Epidermal melanocyte (primary cell): ENCODE results near the gene FBF1.
"Not testable (repeated sequence)": the region's sequence is repeated elsewhere in the genome, so short reads cannot be mapped to it uniquely, and the experiment has no call there.

Experiments used
- DNase-seq: peaks from one replicate; pipeline ENCODE4 v3.0.0; 2011; ENCODE audit warnings: low spot score; ENCODE audit not compliant: insufficient read length

The FBF1 gene

DNA sequence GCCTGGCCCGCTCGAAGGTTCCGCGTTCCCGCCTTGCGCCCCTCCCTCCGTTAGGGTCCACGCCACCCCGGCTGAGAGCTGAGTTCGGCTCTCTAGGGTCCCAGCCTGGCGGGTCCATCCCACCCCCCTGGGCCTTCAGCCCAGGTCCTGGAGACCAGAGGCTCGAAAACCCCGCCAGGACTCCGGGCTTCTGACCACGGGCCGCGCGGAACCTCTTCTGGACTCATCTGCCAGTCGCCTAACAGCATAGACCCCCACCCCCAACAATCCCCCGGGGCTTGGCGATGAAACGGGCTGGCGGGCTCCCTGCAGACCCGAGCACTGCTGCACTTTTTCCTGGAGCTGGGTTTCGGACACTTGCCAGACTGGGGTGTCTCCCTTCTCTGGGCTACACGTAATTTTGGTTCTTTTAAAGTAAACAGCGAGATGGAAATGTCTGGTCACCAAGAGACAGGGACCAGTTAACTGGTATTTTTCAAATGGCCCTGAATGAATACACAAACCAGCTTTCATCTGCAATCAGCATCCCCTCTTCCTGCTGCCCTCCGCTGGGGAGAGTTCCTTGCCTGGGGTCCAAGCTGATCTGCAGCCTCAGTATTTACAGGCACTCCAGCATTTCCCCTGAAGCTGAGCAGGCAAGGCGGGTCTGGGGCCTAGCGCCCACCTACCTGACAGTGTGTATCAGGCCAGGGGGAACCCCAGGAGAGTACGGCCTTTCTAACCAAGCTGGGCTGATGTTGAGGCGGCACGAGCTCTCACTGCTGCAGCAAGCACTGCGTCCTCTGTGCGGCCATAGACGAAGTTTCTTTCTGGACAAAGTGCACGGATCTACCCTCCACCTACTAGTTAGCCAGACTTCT is 43.5 kb downstream of the FBF1 start:
- no peak for DNase-seq

DNA sequence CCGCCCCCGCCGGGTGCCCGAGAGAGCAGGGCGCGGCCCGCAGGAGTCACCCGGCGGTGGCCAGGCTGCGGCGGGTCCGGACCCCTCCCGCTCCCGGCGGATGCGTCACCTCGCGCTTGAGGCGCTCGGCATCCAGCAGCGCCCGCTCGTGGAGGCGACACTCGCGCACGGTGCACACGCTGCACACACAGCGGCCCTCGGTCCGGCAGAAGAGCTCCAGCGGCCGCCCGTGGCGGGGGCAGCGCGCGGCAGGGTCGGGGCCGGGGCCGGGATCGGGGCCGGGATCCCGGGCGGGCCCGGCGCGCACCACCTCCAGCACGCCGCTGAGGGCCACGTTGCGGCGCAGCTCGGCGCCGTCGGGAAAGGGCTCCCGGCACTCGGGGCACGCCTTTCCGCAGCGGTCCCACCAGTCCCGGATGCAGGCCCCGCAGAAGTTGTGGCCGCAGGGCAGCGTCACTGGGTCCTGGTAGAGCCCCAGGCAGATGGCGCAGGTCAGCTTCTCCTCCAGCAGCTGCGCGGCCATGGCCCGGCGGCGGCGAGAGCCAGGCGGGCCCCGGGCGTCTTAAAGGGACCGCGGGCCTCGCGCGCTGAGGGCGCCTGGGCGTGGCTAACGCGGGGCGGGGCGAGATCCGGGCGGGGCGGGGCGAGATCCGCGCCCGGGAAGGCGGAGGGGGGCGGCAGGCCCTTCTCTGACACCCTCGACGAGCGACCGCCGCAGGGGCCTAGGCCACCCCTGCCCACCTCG is 44.3 kb downstream of the FBF1 start, which contains the start of gene TRIM65:
Gene TRIM65 (minus strand): TSS at position 537 of the 745 bp plus-strand sequence. CDS start 14 bp downstream, at position 523.
- DNase-seq: peak; percentile 64

DNA sequence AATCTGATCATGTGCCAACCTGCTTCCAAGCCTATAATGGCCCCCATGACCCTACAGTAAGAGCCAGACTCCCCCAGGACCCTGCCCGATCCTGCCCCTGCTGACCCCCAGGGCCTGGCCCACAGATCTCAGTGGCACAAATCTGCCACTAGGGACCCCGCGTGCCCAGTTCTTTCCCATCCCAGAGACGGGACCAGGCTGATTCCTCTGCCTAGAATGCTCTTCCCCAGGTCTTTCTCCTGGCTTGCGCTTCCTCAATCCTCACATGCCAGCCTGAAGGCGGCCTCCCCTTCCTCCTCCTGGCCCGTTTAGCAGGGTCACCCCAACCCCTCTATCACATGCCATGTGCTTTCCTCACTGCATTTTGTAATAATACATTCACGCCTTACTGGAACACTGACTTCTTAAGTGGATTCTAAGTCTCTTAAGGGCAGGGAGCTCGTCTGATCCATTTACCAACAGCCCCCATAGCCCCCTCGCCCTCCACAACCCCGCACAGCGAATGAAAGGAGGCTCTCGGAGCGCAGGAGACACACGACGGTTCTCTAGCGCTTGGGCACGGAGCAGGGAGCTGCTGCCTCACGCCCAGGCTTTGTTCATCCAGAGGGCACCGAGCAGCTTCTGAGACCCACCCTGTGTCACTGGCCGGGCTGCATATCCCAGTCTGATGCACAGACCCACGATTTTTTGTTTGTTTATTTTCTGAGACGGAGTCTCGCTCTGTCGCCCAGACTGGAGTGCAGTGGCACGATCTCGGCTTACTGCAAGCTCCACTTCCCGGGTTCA is 45.3 kb downstream of the FBF1 start:
- no peak for DNase-seq

DNA sequence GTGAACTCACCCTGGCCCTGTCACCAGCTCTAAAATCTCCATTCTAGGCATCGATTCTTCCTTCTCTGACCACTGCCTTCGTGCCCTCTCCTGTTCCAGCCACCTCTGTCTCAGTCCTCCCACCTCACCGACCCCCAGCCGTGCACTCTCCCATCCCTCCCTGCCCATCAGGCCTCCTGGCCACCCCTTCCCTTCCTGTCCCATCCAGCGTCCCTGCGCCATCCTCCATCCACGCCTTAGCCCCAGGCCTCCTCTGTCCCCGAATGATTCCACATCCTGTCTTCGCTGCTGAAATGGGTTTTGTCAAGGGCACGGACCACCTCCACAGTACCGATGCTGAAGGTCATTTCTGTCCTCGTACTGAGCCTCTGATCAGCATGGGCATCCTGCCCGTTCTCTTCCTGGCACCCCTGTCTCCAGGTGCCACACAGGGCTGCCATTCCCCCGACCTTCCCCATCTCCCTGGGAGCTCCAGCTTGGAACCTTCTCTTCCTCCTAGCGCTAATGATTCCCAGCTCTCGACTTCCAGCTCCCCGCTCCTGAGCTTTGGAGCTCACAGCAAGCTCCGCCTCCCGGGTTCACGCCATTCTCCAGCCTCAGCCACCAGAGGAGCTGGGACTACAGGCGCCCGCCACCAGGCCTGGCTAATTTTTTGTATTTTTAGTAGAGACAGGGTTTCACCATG is 46.7 kb downstream of the FBF1 start:
- DNase-seq: no peak

DNA sequence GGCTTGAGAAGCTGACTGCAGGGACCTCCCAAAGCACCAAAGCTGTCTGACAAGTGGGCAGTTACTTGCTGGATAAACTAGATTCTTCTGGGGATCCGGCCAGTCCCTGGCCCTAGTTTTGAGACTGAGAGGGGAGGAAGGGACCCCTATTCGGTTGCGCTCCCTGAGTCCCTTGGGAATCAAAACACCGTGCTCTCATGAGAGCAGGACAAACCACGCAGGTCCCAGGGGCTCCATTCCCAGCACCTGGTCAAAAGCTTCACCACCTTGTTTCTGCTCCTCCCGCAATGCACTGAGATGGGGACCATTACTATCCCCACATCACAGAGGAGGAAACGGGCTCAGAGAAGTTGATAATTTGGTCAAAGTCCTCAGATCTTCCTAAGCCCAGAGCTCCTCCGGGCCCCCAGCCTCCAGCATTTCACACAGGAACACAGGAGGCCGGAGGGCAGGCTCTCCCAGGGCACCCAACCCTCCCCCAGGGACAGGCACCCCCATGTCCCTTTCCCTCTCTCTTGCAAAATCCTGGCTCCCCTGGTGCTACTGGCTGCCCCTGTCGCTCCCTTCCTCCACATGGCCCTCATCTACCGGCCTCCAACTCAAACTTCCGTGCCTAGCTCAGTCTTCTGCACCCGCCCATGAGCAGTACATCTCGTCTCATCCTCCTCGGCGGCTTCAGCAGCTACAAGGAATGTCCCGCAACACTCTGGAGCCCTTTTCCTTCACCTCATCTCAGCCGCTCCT is 47.4 kb downstream of the FBF1 start:
- DNase-seq: no peak

DNA sequence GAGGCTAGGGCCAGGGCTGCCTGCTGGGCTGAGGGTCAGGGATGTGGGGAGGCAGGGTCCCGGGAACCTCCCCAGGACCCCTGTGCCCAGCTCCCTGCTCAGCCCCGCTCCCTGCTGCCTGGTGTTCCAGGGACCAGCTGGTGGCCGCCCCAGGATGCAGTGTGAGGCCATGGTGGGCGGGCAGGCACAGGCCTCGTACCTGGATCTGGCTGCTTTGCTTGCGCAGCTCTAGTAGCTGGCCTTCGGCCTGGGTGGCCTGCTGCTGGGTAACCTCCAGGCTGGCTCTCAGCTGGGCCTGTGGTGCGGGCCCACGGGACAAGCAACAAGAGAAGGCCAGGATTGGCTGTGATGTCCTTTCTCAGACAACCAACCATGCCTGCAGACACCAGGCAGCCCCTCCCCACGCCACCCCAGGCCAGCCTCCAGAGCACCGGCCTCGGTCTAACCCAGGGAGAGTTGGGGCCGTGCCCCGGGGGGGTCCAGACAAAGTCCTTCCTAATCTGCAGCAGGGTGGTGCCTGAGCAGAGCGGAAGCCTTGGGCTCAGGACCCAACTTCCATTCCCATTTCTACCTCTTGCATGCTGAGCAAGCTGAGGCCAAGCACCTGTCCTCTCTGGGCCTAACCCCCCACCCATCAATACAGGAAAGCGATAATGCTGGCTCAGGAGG is 48.2 kb downstream of the FBF1 start:
- DNase-seq: no peak

DNA sequence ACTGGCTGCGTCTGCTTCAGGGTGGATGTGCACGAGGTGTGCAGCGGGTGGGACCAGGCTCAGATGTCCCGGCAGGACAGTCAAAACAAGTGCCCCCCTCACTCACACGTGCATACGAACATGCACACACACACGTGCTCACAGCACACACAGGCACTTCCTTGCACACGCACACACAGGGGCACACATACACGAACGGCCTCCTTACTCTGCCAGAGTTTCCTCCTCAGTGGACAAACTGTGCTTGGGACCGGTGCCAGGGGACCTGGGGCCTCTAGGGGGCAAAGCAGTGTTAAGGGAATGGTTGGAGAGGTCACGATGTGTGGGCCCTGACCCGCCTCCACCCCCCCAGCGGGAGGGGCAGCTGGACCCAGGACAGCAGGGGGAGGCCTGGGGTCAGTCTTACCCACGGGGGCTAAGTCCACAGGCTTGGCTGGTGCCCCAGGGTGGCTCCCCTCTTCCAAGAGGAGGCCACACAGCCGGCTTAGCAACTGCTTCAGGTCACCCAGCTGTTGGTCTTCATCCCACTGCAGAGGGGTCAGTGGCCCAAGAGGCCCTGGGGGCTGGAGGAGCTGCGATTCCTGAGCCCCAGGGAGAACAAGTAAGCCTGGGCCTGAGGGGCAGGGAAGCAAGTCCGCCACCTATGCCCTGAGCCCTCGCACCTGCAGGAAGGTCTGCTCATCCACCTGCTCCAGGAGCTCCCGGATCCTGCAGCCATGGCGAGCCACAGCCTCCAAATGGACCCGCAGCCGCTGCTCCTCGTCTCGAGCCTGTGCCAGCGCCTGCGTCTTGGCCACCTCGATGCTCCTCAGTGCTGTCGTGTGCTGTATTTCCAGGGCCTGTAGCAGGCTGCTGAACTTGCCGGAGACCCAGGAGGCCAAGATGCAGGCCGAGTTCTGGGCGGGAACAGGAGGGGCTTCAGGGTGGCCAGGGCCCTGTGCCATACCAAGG is 49.0 kb downstream of the FBF1 start:
- DNase-seq: no peak

DNA sequence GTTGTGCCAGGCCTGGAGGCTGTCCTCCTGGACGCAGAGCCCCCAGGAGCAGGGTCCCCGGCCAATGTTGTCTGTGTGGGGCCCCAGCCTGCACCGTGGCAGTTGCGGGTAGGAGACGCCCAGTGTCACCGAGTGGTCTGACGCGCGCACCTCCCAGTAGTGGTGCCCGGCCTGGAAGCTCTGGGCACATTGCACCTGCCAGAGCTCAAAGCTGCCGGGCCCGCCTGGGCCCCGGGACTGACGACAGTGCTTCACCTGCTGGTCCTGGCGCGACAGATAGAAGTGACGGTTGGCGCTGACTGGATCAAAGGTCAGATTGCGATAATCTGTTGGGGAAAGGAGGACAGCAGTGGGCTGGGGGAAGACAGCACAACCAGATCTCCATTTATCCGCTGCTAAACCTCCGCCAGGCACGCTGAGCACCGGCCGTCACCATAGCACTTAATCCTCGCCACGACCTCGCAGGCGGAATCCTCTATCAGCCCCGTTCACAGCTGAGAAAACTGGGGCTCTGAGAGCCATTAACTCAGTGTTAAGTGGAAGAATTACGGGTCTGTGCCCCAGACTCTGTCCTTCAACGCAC is 49.7 kb downstream of the FBF1 start:
- no peak for DNase-seq

DNA sequence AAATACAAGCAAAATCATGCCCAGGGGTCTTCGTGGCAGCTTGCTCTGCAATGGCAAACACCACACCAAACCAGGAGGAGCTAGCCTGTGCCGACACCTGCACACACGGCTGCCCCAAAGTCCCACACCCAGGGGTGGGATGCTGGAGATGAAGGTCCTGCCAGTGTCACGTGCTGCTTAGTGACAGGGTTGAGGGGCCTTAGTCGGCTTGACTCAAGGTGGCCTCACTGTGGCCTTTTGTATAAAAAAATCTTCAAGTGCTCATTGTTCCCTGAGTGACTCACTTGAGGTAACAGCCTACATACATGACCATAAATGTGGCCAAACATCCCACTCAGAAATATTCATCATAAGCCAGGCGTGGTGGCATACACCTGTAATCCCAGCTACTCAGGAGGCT is 51.4 kb downstream of the FBF1 start:
- no peak for DNase-seq

DNA sequence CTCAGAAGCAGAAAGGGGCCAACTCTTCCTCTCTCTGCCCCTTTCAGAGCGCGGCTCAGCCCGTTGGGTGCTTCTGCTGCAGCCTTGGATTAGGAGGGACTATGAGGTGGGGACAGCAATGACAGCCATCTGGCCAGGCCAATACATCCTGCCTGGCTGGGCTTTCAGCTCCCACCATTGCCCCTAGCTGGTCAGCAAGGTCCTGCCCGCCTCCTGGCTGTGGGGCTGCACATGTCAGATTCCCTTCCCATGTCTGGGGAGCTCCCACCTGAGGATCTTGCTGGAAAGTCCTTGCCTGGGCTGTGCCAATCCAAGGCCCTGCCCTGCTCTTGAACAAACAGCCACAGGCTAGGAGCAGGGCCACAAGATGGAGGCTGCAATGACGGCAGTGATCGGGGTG is 52.4 kb downstream of the FBF1 start:
- DNase-seq: no peak

DNA sequence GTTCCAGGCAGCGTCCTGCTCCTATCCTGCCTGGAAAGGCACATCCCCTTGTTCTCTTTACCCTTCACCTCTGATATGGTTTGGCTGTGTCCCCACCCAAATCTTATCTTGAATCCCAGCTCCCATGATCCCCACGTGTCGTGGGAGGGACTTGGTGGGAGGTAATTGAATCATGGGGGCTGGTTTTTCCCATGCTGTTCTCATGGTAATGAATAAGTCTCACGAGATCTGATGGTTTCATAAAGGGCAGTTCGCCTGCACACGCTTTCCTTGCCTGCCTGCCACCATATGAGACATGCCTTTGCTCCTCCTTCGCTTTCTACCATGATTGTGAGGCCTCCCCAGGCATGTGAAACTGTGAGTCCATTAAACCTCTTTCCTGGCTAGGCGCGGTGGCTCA is 55.0 kb downstream of the FBF1 start:
- not testable (repeated sequence) for DNase-seq

DNA sequence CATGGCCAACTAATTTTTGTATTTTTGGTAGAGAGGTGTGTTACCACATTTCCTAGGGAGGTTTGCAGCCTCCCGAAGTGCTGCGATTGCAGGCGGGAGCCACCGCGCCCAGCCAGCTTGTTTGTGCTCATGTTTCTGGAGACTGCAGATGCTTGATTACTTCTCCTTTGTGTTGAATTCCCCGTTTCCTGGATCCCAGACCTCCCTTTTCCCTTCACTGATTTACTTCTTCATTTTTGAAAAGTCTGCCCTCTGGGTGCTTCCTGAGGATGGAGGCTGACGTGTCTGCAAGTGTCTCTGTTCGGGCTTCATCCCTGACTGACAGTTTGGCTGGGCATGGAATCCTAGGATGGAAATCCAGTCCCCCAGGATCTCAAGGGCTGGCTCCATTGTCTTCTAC is 55.4 kb downstream of the FBF1 start:
- no peak for DNase-seq

DNA sequence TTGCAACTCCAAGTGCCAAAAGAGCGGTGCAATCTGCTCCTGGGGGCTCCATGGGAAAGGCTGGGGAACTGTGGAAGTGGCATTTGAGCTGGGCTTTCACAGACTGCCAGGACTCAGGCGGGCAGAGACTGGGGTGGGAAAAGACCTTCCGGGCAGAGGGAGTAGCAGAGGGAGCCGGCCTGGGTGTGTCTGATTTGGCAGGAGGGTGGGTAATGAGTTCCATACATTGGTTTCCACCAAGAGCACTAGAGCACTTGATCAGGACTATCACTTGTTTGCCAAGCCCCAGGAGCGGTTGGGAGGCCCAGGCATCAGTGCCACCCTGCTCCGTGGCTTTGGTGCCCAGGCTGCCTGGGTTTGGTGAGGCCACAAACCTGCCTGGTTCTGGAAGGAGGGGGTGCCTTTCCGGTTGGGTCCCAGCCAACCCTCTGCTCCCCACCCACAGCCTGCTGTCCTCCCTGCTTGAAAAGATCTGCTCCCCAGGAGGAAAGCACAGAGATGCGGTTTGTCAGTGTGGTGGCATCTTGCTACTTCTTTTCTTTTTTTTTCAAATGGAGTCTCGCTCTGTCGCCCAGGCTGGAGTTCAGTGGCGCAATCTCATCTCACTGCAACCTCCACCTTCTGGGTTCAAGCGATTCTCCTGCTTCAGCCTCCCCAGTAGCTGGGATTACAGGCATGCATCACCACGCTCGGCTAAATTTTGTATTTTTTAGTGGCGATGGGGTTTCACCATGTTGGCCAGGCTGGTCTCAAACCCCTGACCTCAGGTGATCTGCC is 59.0 kb downstream of the FBF1 start:
- no peak for DNase-seq

DNA sequence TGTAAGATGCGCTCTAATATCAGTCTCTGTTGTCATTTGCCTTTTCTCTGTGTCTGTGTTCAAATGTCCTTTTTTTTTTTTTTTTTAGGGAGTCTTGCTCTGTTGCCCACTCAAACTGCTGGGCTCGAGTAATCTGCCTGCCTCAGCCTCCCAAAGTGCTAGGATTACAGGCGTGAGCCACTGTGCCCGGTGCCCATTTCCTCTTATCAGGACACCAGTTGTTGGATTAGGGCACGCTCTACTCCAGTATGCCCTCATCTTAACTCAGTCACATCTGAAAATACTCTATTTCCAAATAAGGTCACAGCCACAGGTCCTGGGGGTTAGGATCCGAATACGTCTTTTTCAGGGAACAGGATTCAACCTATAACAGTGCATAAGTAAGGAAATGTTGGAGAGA is 60.6 kb downstream of the FBF1 start:
- no peak for DNase-seq

DNA sequence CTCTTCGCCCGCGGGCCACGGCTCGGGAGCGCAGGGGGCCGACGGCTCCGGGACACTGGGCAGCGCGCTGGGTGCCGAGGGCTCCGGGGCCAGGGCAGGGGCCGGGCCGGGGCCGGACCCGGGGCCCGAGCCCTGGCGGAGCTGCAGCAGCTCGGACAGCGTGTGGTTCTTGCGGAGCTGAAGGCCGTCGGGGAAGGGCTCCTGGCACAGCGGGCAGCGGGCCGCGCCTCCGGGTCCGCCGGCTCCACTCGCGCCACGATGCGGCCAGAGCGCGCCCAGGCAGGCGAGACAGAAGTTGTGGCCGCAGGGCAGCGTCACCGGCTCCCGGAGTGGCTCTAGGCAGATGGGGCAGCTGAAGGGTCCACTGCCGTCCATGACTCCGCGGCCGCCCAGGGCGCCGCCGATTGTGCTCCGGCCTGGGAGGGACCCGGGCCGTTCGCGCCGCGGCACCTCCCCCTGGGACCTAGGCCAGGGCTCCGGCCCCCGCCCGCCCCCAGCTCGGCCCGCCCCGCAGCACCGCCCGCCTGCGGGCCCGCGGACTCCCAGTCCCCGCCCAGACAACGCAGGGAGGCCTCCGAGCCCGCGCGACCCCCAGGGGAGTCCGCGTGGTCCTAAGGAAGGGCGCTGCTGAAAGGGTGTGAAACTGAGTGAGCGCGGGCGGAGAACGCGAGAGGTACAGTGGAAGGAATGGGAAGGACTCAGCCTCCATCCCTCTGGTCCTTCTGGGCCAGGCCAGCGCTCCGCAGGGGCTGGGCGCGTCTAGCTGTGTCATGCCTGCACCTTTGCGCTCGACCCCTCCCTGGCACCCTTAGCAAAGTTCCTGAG is 62.5 kb downstream of the FBF1 start, which contains the start of gene TRIM47:
Gene TRIM47 (minus strand): TSS at position 408 of the 825 bp plus-strand sequence. CDS start 33 bp downstream, at position 375.
- DNase-seq: no peak

DNA sequence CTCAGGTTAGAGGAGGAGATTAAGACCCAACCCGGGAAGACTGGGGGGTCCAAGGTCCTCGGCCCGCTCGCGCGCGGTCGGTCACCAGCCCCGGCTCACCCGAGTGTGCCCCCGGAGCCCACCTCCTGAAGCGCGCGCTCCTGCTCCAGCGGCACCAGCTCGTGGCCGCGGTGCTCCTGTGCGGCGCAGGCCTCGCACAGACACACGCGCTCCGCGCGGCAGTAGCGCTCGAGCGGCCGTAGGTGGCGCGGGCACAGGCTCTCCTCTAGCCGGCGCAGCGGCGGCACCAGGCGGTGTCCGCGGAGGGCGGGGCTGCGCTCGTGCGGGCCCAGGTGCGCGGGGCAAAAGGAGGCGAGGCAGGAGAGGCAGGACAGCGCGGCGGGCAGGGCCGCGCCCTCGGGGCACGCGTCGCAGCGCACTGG is 63.1 kb downstream of the FBF1 start:
- DNase-seq: no peak
